ENCODE results near the gene MYH14. TPM values are rescaled to one million over a fixed set of nuclear protein-coding genes. Genes with fewer than 3 reads are reported as not detected.

The MYH14 gene
- total and polyA plus RNA-seq, 2 of the 13 experiments (the other 11 are each of a cell fraction or from before 2014, with no cell fraction given): 5.5 to 5.8 TPM

- TF ChIP-seq ZNF563 (CRISPR knock-in tag; IDR thresholded peaks at IDR 0.05) (peak; percentile 86; the same call in 1 of the 2 replicates), THAP11 (CRISPR knock-in tag; IDR thresholded peaks at IDR 0.05) (peak; percentile 89), MEF2D (CRISPR knock-in tag; IDR thresholded peaks at IDR 0.05) (peak; percentile 56; the same call in 1 of the 2 replicates), REXO4 (CRISPR knock-in tag; IDR thresholded peaks at IDR 0.05; ENCODE audit: borderline replicate concordance) (0 out of 2 replicates have a peak, but pooled peaks have one; percentile 50), JUN (CRISPR knock-in tag; IDR thresholded peaks at IDR 0.05) (0 out of 2 replicates have a peak, but pooled peaks have one; percentile 39), KLF12 (CRISPR knock-in tag; IDR thresholded peaks at IDR 0.05; ENCODE audit: borderline replicate concordance) (peak; percentile 73; the same call in 1 of the 2 replicates), KLF11 (CRISPR knock-in tag; IDR thresholded peaks at IDR 0.05) (peak; percentile 62; the same call in 1 of the 2 replicates), ZNF274 (CRISPR knock-in tag; IDR thresholded peaks at IDR 0.05) (peak; percentile 96), IKZF5 (CRISPR knock-in tag; IDR thresholded peaks at IDR 0.05) (peak; percentile 42; the same call in 1 of the 2 replicates), RFX3 (CRISPR knock-in tag; IDR thresholded peaks at IDR 0.05) (no peak), MTF1 (CRISPR knock-in tag; IDR thresholded peaks at IDR 0.05) (peak; percentile 90; the same call in 1 of the 2 replicates), MYNN (CRISPR knock-in tag; IDR thresholded peaks at IDR 0.05; ENCODE audit: low read depth) (no peak), ATF3 (CRISPR knock-in tag; IDR thresholded peaks at IDR 0.05) (no peak), FOXC1 (CRISPR knock-in tag; IDR thresholded peaks at IDR 0.05; ENCODE audit: borderline replicate concordance) (peak; percentile 78; the same call in 1 of the 2 replicates), HOXA9 (CRISPR knock-in tag; IDR thresholded peaks at IDR 0.05; ENCODE audit: borderline replicate concordance) (0 out of 2 replicates have a peak, but pooled peaks have one; percentile 70), ZNF569 (CRISPR knock-in tag; IDR thresholded peaks at IDR 0.05; ENCODE audit: borderline replicate concordance) (no peak), ZNF713 (CRISPR knock-in tag; IDR thresholded peaks at IDR 0.05) (no peak), BRD4 (CRISPR knock-in tag; IDR thresholded peaks at IDR 0.05) (peak; percentile 65; the same call in 1 of the 2 replicates), ZNF678 (CRISPR knock-in tag; IDR thresholded peaks at IDR 0.05) (no peak), PHF20 (CRISPR knock-in tag; IDR thresholded peaks at IDR 0.05) (peak; percentile 50), RERE (CRISPR knock-in tag; IDR thresholded peaks at IDR 0.05; ENCODE audit: low read depth) (no peak), MBNL3 (CRISPR knock-in tag; conservative IDR thresholded peaks at IDR 0.05) (no peak), HHEX (CRISPR knock-in tag; IDR thresholded peaks at IDR 0.05) (no peak), ZNF605 (CRISPR knock-in tag; IDR thresholded peaks at IDR 0.05) (peak; percentile 78), ATF1 (CRISPR knock-in tag; IDR thresholded peaks at IDR 0.05) (peak; percentile 81)
Observed at GRCh38 chr19:50333737-50334617, 130.6 kb downstream of the MYH14 start (continued).
